NCI-H345 treated with DMSO at 0.1 percent for 48 hours (cell line): ENCODE data around the gene CYB5RL.
"Not testable (repeated sequence)": the region's sequence is repeated elsewhere in the genome, so short reads cannot be mapped to it uniquely, and the experiment has no call there.

ENCODE experiments used
- DNase-seq: peaks from one replicate; lab custom pipeline; 2025; ENCODE audit not compliant: unreplicated experiment; lab: John Stamatoyannopoulos, UW

Gene CYB5RL, protein sequence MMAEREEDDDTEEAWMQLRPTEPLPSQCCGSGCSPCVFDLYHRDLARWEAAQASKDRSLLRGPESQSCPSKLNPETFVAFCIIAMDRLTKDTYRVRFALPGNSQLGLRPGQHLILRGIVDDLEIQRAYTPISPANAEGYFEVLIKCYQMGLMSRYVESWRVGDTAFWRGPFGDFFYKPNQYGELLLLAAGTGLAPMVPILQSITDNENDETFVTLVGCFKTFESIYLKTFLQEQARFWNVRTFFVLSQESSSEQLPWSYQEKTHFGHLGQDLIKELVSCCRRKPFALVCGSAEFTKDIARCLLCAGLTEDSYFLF

DNA sequence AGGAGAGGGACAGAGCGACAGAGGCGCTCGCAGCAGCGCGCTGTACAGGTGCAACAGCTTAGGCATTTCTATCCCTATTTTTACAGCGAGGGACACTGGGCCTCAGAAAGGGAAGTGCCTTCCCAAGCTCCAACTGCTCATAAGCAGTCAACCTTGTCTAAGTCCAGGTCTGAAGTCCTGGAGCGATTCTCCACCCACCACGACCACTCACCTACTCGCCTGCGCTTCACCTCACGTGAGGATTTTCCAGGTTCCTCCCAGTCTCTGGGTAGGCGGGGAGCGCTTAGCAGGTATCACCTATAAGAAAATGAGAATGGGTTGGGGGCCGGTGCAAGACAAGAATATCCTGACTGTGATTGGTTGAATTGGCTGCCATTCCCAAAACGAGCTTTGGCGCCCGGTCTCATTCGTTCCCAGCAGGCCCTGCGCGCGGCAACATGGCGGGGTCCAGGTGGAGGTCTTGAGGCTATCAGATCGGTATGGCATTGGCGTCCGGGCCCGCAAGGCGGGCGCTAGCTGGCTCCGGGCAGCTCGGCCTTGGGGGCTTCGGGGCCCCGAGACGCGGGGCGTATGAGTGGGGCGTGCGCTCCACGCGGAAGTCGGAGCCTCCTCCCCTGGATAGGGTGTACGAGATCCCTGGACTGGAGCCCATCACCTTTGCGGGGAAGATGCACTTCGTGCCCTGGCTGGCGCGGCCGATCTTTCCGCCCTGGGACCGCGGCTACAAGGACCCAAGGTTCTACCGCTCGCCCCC, at the start of gene CYB5RL, which contains the start of gene MRPL37:
Gene CYB5RL, minus strand, starts transcription at position 266 of the 754 bp plus-strand sequence. CDS start 4,414 bp downstream, outside the sequence.
Gene MRPL37, plus strand, starts transcription at position 403 of the 754 bp plus-strand sequence. Its CDS starts 77 bp downstream, at position 480.
- peak; percentile 97 for DNase-seq

DNA sequence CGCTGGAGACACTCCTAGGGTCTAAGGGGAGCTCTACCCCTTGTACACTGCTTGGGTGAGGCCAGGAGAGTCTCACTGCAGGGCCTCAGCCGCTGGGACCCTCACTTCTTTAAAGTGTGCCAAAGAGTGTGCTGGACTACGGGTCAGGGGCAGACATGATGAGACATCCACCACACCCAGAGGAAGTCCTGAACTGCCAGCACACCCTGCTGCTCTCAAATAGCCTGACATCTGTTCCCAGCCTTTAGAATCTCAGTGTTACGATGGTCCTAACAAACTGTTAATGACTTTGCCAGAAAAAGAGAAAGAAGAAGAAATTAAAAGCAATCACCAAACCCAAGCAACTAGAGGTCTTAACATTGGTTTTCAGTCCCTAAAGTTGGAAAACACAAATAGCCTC, 49.1 kb upstream of the CYB5RL start:
- no peak for DNase-seq

DNA sequence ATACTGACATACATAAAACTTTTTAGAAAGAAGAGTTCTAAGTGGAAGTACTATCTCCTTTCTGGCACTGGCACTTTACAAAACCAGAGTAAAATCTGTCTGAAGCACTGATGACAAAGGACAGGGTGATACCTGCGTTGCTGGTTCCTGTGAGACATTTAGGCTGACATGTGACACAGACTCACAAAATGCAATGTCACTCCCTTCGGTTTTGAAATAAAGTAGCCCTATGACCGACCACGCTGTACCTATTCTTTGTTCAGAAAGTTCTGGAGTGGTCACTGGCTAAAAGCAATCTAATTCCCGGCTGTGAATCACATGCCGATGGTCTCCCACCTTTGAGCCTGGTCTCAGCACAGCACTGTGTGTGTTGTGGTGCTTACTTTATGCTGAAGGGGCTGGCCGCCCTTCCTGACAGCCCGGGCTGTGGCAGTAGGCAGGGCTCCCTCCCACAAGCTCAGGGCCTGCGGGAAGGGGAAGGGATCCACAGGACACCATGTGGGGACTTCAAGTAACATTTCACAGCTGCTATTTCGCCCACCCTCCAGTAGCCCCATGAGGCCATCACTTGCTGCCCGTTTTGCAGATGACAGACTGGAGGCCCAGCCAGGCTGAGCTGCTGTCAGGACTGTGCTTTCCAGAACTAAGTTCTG, 48.2 kb upstream of the CYB5RL start:
- no peak for DNase-seq

DNA sequence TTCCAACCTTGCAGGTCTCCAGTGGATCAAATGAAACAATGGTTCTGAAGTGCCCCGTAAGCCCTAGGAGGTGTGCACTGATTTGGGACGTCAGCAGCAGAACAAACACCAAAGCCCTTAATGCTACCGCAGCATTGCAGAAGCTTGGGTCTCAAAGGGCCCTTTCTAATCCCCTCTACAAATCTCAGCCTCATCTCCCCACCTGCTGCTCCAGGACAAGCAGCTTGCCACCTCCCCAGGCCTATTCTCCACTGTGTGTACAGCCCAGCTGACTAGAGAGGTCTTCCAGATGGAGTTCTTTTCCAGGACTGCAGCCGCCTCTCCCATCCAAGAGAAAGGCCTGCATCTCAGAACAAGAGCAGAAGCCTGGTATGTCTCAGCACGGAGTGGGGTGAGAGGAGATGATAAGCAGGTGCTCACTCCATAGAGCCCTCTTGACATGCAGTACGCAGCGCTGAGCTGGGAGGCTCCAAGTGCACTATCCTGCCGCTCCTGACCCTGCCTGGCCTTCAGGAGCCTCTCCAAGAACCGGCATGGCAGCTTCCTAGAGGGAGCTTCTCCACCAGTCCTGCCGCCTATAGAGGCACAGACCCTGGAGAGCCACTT, 46.4 kb upstream of the CYB5RL start:
- DNase-seq: no peak

GRCh38 chr1:54245501-54245900, 45.7 kb upstream of the CYB5RL start:
- no peak for DNase-seq

DNA sequence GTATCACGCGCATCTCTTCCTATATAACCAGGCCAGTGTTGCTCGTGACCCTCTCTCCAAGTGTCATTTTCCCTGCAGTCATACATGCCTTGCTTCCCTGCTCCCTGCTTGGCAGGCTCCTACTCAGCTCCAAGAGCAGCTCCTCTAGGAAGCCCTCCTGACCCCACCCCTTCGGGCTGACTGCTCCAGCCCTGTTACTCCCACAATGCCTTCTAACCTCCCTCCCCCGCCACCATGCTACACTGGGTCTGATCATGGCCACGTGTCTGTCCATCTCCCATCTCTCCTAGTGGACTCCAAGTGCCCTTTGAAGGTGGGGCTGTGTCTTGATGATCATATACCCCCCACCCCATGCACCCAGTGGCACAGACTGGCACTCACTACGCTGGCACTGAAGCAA, 44.8 kb upstream of the CYB5RL start:
- DNase-seq: no peak

GRCh38 chr1:54243022-54243421, 43.2 kb upstream of the CYB5RL start:
- DNase-seq: no peak

GRCh38 chr1:54241364-54241763, 41.5 kb upstream of the CYB5RL start:
- no peak for DNase-seq

GRCh38 chr1:54240741-54241335, 41.0 kb upstream of the CYB5RL start:
- DNase-seq: no peak

GRCh38 chr1:54239631-54240031, 39.8 kb upstream of the CYB5RL start:
- DNase-seq: no peak

- DNase-seq: no peak
These were observed 39.2 kb upstream of the CYB5RL start for GRCh38 chr1:54239035-54239383.

DNA sequence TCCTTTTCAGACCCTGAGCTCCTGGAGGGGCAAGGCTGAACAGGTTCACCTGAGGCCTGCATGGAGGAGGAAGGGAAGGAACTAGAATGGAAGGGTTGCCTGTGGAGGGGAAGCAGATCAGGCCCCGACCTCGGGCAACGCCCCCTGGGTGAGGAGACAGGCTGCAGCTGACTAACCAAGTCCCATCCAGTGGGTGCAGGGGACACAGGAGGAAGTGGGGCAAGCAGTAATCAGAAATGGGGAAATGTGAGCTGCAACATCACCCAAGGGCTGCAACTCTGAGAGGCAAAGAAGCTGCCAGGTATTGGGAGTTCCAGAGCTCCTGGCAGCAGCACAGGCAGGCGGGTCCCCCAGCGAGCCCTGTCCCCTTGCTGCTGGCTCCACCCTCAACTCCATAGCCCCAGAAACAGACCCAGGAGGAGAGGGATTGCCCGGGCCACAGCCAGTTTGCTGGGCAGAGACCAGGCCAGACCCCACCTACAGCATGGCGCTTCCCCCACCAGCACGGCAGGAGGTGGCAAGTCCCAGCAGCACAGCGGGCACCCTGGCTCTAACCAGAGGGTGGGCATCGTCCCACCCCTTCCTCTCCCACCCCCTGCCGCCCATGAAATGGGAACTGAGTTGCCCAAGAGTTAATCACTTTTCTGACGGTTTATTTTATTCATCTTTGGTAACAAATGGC, 38.7 kb upstream of the CYB5RL start:
- DNase-seq: no peak

DNA sequence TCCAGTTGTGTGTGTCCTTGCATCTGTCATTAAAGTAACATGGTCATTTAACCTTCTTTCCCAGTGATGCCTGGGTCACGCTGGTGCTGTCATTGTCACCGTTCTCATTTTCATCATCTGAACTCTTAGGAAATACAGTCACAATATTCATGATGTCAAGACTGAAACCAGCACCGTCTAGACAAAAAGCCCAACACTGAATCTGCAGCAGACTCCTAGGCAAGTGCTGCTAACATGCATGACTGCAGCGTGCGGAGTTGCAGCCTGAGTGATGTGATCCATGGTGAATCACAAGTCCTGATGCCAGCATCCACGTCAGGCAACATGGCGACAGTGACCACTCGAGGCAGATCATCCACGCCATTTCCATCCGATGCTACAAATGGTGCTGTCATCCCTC, 37.8 kb upstream of the CYB5RL start:
- DNase-seq: no peak

DNA sequence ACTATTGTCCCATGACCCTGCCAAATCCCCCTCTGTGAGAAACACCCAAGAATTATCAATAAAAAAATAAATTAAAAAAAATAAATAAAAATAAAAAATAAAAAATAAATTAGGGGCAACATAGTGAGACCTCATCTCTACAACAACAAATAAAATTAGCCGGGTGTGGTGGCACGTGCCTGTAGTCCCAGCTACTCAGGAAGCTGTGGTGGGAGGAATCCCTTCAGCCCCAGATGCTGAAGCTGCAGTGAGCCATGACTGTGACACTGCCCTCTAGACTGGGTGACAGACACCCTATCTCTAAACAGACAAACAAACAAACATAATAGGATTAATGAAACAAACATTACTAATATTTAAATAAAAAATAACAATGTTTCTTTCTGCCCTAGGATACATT, 34.5 kb upstream of the CYB5RL start:
- DNase-seq: no peak

DNA sequence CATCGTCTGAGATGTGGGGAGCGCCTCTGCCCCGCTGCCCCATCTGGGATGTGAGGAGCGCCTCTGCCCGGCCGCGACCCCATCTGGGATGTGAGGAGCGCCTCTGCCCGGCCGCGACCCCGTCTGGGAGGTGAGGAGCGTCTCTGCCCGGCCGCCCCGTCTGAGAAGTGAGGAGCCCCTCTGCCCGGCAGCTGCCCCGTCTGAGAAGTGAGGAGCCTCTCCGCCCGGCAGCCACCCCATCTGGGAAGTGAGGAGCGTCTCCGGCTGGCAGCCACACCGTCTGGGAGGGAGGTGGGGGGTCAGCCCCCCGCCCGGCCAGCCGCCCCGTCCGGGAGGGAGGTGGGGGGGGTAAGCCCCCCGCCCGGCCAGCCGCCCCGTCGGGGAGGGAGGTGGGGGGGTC, 33.4 kb upstream of the CYB5RL start:
- not testable (repeated sequence) for DNase-seq

DNA sequence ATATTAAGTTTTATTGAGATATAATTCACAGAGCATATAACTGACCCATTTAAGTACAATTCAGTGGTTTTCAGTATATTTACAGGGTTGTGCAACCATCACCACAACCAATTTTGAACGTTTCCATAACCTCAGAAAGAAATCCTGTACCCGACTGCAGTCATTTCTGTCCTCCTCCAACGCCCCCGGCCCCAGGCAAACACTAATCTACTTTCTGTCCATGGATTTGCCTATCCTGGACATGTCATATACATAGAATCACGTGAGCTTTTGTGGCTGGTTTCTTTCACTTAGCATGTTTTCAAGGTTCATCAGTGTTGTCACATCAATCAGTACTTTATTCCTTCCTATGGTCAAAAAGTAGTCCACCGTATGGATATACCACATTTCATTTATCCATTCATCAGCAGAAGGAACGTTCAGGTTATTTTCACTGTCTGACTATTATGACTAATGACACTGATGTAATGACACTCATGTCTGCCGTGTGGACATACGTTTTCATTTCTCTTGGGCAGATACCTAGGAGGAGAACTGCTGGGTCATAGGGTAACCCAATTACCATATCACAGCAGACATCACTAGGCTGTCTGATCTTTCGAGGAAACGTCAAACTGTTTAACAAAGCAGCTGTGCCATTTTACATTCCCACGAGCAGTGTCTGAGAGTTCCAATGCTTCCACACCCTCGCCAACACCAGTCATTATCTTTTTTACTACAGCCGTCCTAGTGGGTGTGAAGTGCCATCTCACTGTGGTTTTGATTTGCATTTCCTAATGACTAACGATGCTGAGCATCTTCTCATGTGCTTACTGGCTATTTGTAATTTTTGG, 30.9 kb upstream of the CYB5RL start:
- DNase-seq: no peak

- no peak for DNase-seq
These were observed 29.6 kb upstream of the CYB5RL start for GRCh38 chr1:54229281-54229891.

GRCh38 chr1:54228638-54229079, 28.8 kb upstream of the CYB5RL start:
- no peak for DNase-seq

GRCh38 chr1:54227891-54228310, 28.1 kb upstream of the CYB5RL start:
- no peak for DNase-seq
